NK-92 (cell line): ENCODE measurements around the gene CFAP58.
"Not testable (repeated sequence)": the region's sequence is repeated elsewhere in the genome, so short reads cannot be mapped to it uniquely, and the experiment has no call there.

Source experiments
- DNase-seq: peaks from one replicate; lab custom pipeline; 2025; ENCODE audit not compliant: unreplicated experiment; lab: John Stamatoyannopoulos, UW

CFAP58 gene

DNA sequence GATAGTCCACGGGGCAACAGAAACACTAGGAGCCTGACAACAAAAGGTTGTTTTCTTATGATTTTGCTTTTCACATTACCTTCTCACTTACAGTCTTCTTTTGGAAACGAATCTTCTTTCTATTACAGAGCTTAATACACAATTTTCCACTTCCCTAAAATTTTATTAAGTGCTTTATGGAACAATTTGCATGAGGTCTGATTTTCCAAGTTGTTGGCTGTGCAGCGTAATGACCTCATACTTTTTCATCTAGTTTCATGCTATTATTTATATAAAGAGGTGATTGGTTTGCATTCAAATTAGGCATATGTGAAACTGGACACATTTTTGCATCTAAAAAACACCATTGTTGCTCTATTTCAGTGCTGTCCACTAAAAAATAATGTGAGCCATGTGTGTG lies 76.7 kb downstream of the CFAP58 start:
- DNase-seq: no peak

DNA sequence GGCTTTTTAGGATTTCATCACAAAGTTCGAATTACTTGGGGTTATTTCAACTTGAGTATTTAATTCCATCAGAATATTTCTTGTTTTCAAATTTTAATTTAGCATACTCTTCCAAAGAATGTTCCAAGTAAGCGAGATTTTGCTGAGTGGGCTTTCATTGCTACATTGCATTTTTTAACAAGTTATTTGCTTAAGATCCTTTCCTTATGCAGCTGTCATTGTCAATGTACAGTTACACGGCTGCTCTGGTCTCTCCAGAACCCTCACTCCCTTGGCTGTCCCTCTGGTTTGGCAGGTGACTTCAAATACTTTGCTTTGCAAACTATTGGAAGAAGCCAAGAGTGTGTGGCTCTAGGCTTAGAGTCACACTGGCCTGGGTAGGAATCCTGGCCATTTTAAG lies 80.0 kb downstream of the CFAP58 start:
- DNase-seq: no peak

DNA sequence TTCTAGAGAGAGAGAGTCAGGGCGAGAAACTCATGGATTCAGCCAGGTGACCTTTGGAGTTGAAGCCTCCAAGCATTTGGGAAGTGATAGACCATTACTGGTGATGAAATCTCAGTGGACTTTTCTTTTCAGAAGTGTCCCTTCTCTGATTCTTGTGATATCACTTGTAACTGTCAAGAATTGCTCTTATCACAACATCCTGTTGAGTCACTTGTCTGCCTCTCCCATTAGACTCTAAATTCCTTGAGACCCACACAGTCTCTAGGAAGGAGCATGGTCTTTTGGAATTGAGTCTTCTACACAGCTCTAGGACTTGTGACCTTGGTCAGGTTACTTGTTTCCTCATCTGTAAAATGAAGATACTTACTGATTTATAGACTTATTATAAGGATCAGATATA lies 81.0 kb downstream of the CFAP58 start:
- DNase-seq: no peak

DNA sequence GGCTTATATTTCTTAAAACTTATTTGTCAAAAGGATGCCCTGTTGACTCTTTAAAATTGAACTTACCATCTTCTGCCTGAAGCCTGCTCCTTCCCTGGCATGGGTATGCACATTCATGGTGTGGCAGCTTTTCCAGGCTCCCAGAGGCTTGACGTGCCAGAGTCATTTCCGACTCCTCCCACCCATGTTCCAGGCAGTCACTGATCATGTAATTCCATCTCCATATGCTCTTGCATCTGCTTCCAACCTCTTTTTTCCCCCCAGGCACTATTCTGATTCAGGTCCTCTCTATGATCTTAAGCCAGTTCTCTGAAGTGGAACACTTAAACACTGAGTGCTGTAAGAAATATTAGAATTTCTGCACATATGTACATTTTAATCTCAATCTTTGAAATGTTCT lies 82.2 kb downstream of the CFAP58 start:
- no peak for DNase-seq

DNA sequence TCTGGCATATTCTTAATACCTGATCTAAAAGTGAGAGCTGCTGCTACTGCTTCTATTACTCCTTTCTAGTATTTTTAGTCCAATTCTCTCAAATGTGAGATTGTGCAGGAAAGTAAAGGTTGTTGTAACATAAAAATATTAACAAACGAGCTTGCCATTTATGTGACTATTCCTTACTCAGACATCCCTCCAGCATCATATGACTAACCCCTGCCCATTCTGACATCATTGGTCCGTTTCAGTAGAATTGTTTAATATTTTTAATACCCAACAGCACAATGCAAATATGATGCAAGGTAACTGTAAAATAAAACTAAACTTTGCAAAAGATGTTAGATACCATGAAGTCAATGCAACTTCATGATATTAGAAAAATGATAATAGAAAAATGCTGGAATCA lies 83.6 kb downstream of the CFAP58 start:
- DNase-seq: no peak

DNA sequence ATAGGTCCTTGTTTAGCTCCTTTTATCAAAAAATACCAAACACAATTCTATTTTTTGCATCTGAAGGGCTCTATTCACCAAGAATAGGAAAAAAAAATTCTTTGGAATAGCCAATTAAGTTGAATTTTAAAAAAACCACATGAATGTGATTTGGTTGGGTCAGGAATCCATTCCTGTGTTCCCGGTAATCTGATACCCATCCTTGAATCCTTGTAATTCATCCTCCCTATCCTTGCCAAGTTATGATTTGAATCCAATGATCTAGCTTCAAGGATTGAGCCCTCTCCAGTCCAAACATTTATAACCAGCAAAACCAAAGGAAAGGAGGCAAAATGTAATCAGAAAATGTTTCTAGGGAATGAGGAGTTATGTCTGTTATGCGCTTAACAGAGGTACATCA lies 86.6 kb downstream of the CFAP58 start:
- DNase-seq: no peak

DNA sequence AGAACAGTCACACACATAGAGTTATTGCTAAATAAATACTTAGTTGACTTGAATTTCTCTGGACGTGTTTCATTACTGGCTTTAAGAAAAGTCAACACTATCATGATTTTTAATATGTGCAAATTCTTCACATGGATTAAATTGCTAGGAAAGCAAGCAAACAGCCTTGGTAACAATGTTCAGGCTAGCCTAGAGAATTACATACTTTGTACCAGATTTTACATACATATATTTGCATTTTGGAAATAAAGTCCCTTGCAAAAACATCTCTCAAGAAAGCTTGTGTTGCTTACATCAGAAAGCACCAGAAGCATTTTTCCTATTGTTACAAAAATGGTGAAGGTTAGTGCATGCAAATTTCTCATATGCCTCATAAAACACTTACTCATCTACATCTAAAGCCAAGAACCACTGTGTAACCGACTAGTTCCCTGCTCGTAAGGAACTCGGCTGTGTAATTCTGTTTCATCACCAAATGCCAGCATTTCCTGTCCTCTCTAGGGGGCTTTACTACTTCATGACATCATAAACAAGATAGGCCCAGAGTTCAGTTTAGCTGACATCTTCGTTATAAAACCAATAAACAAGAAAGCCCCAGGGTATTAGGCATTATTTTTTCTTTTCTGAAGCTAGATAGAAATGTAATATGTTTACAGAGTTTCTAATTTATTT lies 87.8 kb downstream of the CFAP58 start:
- DNase-seq: no peak

DNA sequence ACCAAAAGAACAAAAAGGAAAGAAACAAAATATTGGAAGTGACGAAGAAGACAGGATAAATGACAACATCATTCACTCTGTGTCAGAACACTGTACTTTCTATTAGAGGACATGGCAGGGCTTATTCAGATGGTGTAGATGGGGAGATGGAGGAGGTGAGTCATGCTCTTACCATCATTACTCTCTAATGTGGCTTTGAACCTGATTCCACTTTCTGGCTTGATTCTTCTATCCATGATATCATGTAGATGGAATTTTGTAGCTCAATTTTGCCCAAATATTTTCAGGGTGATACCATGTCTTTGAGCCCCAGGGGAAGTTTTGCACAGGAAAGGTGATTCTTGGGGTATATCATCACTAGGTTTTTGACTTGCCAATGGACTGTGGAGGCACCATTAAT lies 91.7 kb downstream of the CFAP58 start:
- DNase-seq: no peak

DNA sequence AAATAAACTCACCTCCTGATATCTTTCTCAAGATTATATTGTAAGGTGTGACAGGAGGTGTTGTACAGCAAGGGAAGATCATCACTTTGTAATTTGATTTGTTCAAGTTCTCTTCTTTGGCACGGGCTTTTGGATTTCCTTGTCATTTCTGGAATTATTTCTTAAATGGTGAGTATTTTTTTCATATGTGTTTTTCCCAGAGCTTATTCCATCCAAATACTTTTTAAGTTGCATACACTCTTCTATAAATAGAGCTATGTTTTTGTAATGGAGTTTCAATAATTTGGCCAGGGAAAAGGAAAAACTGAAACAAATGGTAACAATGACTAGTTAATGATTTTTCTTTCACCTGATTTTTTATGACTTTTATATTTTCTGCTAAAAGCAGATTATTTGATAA lies 92.5 kb downstream of the CFAP58 start:
- DNase-seq: no peak

DNA sequence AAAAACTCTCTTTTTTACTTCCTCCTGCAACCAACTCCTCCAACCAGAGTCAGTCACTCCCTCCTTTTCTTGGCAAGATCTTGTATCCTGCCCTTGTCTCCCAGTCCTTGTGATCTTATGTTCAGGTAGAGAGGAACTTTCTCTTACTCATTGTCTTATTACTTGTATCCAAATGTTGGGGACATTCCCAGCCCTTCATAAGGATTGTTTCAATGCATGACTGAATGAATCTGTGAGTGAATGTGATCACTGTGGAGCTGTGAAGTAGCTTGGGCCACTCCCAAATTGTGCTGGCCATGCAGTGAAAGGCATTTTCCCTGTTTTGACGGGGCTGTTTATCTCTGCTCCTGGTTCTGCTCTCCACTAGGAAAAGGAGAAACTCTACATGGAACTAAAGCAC lies 93.7 kb downstream of the CFAP58 start:
- no peak for DNase-seq

DNA sequence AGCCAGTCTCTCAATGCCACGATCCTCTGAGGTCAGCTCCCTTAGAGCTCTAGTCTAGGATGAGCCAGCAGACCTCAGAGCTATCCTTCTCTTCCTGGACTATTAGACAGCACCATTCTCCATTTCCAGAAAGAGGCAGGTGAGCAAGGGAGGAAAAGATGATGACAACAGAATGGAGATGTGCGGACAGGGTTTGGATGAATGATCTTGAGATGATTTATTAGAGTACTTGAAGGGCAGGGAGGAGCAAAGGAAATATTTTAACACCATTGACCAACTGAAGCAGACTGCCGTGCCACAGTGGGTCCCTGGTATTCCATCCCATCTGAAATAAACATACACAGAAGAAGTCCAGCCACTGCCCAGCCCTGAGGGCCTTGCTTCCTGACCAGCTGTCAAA lies 94.3 kb downstream of the CFAP58 start:
- no peak for DNase-seq

DNA sequence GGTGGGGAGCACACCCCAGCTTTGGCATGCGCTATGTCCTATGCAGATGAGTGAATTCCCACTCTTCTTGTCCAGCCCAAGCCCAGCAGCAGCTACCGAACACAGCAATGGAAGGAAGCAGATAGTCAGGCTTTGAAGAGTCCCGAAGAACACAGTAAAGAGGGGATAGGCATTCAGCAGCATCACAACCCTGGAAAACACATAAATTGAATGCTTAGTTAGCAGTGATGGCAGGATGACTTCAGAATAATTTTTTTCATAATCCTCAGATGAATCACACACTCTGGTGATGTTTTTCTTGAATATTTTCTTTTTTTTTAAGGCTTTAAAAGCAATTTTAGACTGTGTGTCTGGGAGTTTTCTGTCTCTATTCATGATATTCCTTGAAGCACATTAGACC lies 95.8 kb downstream of the CFAP58 start:
- DNase-seq: no peak

DNA sequence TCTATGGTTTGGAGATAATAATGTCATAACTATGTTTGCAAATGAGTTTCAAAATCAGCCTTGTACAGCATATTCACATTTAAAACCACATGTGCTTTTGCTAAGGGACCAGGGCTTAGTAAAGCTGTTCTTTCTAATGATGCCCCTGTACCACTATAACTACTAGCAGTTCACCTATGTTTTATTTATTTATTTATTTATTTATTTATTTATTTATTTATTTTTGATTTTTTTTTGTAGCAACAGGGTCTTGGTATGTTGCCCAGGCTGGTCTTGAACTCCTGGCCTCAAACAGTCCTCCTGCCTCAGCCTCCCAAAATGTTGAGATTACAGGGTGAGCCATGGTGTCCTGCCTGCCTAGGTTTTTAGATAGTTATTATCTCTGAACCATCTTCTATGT lies 96.9 kb downstream of the CFAP58 start:
- no peak for DNase-seq

DNA sequence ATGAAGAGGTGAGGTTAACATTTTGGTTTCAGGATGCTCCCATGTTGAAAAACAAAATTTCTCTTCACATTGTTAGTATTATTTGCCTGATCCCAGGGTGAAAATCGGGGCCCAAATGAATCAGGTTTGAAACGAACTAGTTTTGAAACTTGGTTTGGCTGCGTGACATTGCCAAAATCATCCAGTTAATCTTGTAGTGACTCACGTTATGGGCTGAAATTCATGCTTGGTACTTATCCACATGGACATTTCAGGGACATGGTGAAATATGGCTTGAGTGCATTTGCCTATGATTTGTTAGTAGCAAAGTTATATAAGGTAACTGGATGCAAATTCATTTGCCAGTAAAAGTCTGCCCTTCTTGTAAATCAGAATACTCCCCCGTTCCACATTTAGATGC lies 97.3 kb downstream of the CFAP58 start:
- no peak for DNase-seq

DNA sequence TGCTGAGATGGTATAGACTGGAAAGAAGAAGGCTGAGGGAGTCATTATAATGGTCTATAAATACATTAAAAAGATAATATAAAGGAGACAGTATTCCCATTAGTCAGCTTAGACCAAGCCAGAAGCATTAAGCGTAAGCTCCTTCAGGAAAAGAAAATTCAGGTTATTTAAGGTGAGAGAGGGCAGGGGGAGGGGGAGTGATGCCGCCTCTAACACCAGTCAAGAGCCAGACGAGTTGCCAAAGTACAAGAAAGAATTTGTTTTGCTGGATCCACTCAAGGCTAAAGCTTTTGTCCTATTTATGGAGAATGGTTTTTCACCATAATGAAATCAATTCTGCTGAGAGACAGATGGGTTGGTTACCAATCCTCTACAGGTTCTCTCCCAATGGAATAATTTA lies 99.3 kb downstream of the CFAP58 start:
- DNase-seq: no peak

DNA sequence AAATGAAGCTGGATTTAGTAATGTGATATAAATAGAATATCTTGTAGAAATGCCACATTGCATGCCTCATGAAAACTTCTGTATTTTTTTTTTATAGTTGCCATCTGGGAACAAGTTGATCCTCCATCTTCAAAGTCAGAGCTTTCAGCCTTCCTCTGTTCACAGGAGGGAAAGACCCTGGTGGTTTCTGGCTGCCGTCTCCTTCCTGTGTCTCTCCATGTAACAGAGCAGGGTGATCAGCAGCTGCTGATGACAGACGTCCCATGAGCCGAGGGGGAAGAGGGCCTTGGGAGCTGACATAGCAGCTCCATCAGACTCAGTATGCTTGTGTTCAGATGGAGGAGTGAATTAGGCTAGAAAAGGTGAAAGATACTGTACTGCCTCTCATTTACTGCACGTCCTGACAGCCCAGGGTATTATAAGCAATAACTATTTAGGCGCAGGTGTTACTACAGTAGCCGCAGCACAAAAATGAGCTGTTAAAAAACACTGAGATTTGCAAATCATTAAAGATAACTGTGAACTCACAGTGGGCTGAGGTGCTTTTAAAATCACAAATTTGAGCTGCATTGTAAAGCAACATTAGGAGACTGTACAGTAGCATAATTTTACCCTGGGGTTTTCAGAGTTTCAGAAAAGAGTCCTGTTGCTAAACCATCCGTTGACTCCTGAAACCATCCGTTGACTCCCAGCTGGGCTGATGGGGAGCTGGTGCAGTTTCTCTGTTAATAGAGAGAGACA lies 103.3 kb downstream of the CFAP58 start:
- no peak for DNase-seq

DNA sequence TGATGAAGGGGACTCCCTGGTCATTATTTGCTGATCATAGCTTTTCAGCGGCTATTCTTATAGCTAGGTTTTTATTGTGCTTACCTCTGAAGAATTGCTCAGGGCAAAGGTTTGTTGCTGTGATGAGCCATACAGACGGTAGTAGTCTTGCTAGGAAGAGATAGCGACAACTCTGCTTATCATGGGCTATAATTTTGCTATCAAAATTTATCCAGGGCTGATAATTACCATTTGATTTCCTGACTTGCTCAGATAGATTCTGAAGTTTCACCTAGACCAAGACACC lies 103.9 kb downstream of the CFAP58 start:
- DNase-seq: no peak

DNA sequence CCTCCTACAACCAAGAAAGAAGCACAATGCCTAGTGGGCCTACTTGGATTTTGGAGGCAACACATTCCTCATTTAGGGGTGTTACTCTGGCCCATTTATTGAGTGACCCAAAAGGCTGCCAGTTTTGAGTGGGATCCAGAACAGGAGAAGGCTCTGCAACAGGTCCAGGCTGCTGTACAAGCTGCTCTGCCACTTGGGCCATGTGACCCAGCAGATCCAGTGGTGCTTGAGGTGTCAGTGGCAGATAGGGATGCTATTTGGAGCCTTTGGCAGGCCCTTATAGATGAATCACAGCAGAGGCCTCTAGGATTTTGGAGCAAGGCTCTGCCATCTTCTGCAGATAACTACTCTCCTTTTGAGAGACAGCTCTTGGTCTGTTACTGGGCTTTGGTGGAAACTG lies 111.9 kb downstream of the CFAP58 start:
- not testable (repeated sequence) for DNase-seq

DNA sequence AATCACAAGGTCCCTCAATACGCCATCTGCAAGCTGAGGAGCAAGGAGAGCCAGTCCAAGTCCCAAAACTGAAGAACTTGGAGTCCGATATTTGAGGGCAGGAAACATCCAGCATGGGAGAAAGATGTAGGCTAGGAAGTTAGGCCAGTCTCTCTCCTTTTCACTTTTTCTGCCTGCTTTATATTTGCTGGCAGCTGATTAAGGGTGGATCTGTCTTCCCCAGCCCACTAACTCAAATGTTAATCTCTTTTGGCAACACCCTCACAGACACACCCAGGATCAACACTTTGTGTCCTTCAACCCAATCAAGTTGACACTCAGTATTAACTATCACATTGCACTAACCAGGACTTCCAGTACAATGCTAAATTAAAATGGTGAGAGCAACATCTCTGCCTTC lies 115.2 kb downstream of the CFAP58 start:
- not testable (repeated sequence) for DNase-seq

DNA sequence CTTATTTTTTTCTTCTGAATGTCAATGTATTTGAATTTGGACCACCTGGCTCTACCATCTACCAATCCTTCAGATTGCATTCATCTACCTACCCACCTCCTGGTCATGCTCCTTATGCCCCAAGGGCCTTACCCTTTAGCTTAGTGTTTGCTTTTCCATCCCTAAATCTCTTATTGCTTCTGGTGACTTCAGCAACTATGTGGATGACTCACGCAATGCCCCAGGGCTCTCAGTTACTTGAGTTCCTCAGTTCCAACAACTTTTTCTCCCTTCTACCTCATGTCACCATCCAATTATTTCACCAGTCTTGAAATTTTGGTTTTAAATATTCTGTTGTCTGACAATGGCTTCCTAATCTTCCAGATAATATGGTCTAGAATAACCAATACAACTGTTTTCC lies 118.9 kb downstream of the CFAP58 start:
- DNase-seq: no peak

DNA sequence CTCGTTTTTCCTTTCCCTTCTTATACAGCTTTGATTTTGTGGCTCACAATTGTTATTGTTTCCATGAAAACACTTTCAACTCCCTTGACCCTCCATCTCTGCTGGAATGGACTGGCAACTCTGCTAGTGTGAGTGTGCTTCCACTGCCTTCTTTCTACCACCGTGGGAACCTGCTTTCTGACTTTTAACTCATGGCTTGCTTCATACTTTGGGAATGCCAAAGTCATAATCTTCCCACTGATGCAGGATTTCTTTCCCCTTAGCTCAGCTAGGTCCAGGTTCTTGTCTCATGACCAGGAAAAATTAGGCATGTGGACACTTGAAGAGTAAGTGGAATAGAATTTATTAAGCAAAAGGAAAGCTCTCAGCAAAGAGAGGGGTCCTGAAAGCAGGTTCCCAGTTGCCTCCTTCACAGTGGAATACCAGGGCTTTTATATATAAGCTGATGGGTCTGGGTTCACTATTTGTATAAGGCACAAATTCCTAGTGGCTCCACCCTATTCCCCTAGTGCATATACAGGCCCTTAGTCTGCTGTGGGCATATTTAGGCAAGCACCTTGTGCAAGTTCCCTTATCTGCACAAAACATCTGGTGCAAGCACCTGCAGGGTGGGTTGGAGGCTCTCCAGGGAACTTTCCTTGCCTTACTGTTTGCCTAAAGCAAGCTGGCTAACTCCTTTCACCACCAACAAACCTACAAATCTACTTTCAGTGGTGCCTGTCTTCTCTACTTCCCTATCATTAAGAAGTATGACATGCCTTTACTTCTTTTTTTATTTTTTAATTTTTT lies 119.5 kb downstream of the CFAP58 start:
- no peak for DNase-seq

DNA sequence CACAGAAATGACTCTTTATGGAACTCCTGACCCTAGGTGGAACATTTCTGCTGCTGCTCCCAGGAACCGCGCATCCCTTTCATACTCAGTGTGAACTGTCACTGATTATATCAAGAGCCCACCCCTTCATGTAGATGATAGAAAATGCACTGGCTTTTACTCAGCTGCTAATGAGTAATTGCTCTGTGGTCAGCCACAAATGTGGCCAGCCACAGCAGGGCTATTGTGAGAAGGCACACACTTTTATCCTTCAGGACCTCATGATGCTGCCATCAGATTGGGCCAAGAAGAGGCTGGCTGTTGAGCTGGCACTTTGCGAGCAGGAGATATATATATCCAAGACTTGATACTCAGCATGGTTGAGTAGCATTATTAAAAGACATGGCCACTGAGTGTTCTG lies 124.7 kb downstream of the CFAP58 start:
- no peak for DNase-seq
